Measurements from ENCODE around the gene GPSM3. TPM values are rescaled to one million over a fixed set of nuclear protein-coding genes. Genes with fewer than 3 reads are reported as not detected.

GPSM3 gene
- total and polyA plus RNA-seq, 8 donors: 3.1 to 41.0 (median 23.9) TPM; not detected in 3

DNA sequence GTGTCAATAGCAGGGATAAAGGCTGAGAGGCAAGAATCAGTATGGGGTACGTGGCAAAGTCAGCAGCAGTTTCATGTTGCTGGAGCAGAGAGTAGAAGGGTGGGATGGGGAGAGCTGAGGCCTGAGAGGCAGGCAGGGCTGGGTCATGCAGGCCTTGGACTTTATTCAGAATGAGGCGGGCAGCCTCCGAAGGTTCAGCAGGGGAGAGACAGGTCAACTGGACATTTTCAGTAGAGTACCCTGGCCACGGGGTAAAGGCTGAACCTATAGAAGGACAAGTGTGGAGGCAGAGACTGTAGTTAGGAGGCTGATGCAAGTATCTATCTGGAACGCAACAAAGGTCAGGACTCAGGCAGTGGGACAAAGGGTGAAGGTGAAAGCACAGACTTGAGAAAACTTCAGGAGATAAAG is 17.8 kb upstream of the GPSM3 start:
- H3K36me3 ChIP-seq: no peaks in the 10 kb centered on the region
- TF ChIP-seq EP300 (IDR thresholded peaks at IDR 0.05) (no peak), POLR2A (IDR thresholded peaks at IDR 0.05) (no peak), POLR2AphosphoS5 (IDR thresholded peaks at IDR 0.05) (no peak)
- TF ChIP-seq, protein P1, sequence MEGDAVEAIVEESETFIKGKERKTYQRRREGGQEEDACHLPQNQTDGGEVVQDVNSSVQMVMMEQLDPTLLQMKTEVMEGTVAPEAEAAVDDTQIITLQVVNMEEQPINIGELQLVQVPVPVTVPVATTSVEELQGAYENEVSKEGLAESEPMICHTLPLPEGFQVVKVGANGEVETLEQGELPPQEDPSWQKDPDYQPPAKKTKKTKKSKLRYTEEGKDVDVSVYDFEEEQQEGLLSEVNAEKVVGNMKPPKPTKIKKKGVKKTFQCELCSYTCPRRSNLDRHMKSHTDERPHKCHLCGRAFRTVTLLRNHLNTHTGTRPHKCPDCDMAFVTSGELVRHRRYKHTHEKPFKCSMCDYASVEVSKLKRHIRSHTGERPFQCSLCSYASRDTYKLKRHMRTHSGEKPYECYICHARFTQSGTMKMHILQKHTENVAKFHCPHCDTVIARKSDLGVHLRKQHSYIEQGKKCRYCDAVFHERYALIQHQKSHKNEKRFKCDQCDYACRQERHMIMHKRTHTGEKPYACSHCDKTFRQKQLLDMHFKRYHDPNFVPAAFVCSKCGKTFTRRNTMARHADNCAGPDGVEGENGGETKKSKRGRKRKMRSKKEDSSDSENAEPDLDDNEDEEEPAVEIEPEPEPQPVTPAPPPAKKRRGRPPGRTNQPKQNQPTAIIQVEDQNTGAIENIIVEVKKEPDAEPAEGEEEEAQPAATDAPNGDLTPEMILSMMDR (IDR thresholded peaks at IDR 0.05): no peak
- H3K4me3 ChIP-seq: no peak overlapping the region
- no peak for DNase-seq
- H3K27me3 ChIP-seq: no peaks in the 10 kb centered on the region
- intact Hi-C loops (cut with DNase I; ENCODE audit: low total_unique reads): no loop called here
- no peaks in the 10 kb centered on the region for H3K4me1 ChIP-seq
- 72 to 87% (median 79%) methylated on average over 5 of the region's 5 CpGs for WGBS, 5 donors
- H3K9me3 ChIP-seq: no peaks in the 10 kb centered on the region
- H3K27ac ChIP-seq: no peak overlapping the region

DNA sequence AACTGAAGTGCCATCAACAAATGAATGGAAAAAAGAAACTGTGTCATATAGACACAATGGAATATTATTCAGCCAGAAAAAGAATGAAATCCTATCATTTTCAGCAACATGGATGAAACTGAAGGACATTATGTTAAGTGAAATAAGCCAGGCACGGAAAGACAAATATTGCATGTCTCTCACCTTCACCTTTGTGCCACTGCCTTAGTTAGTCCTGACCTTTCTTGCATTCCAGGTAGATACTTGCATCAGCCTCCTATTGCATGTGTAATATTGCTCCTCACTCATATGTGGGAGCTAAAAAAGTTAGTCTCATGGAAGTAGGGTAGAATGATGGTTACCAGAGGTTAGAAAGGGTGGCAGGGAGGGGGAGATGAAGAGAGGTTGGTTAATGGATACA is 16.6 kb upstream of the GPSM3 start:
- Histone ChIP-seq H3K4me1 (no peaks in the 10 kb centered on the region), H3K9me3 (no peaks in the 10 kb centered on the region), H3K36me3 (no peaks in the 10 kb centered on the region), H3K27ac (no peak overlapping the region), H3K4me3 (no peak overlapping the region), H3K27me3 (peaks cover 0 to 4% (median 0%) of the 10 kb centered on the region in 3 donors)
- intact Hi-C loops (cut with DNase I; ENCODE audit: low total_unique reads): no loop called here
- 57 to 82% (median 76%) methylated on average over 1 of the region's 1 CpG for WGBS, 5 donors
- no peak for DNase-seq
- TF ChIP-seq, protein P1 (IDR thresholded peaks at IDR 0.05): no peak
- TF ChIP-seq POLR2AphosphoS5 (IDR thresholded peaks at IDR 0.05) (no peak), POLR2A (IDR thresholded peaks at IDR 0.05) (no peak), EP300 (IDR thresholded peaks at IDR 0.05) (no peak)

DNA sequence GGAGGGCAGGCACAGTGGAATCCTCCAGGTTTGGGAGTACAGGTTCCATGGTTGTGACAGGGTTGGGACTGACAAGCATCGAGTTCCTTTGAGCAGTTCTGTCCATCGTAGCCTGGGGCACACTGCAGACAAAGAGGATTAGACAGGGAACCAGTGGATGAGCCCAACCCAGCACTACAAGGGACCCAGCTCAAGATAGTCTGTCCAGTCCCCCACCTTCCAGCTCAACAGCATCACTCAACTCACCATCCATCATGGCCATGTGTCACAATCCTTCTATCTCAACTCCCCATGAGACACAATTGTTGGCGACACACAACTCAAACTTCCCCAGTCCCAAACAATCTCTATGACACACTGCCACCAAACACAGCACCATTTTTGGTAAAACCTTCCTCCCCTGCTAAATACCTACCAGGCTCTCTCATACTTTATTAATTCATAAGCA is 11.8 kb upstream of the GPSM3 start:
- no peaks in the 10 kb centered on the region for H3K36me3 ChIP-seq
- H3K27ac ChIP-seq: no peak overlapping the region
- intact Hi-C loops (cut with DNase I; ENCODE audit: low total_unique reads): no loop called here
- TF ChIP-seq POLR2AphosphoS5 (IDR thresholded peaks at IDR 0.05) (no peak), EP300 (IDR thresholded peaks at IDR 0.05) (no peak)
- no peak overlapping the region for H3K4me3 ChIP-seq
- no peaks in the 10 kb centered on the region for H3K9me3 ChIP-seq
- no peak for DNase-seq
- H3K27me3 ChIP-seq: peaks cover 0 to 29% (median 0%) of the 10 kb centered on the region in 3 donors
- H3K4me1 ChIP-seq: no peaks in the 10 kb centered on the region
- 78 to 97% (median 88%) methylated on average over 3 of the region's 3 CpGs for WGBS, 5 donors

DNA sequence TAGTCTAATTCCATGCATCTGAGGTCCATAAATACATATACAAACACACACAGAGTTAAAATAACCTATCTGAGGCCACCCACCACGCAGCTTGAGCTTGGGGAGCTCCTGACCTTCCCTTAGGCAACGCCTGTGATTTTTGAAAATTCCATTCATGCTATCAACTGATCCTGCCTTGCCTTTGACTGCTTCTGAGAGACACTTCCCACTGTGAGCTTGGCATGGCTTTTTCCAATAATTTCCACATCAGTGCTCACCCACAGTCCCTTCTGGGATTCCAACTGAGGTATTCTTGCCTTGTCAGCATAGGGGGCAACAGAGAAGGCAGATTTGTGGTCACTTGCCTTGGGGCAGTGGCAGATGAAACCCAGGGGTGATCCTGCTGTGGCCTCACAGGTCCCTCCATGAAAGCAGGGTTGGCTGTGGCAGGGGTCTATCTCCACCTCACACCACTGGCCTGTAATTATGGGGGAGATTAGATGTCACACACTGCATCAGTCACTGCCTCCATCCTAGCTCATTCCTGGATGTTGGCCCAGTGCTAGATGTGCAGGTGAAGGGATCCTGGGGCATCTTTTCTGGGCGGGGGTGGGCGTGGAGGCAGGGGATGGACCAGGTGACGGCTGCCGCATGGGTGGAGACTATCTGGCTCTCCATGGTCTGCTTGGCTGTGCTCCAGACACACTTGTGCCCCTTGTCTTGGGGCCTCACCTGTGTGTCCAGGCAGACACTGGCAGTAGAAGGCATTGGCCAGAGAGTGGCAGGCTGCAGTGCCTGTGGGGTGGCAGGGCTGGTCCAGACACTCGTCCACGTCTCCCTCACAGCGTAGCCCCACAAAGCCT is 11.2 kb upstream of the GPSM3 start:
- WGBS, 5 donors: 74 to 83% (median 78%) methylated on average over 8 to 9 of the region's 9 CpGs
- no peaks in the 10 kb centered on the region for H3K36me3 ChIP-seq

DNA sequence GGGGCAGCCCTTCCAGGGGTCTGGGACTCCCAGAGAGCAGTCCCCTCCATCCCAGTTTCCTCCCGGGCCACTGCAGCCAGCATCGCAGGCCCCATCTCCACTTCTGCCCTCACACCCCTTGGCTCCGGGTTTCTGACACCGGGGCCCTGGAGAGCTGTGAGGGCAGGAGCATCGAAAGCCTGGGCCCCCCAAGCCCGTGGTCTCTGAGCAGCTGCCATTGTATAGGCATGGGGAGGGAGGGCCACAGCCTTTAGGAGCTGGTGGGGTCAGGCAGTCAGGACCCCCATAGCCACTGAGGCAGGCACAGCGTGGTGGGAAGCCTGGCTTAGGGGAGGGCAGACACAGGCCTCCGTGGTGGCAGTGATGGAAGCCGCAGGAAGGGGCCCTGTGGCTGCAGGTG is 9.7 kb upstream of the GPSM3 start:
- H3K27ac ChIP-seq: no peak overlapping the region
- H3K9me3 ChIP-seq: no peaks in the 10 kb centered on the region
- TF ChIP-seq, protein P1 (IDR thresholded peaks at IDR 0.05): no peak
- TF ChIP-seq POLR2AphosphoS5 (IDR thresholded peaks at IDR 0.05) (no peak), EP300 (IDR thresholded peaks at IDR 0.05) (no peak), POLR2A (IDR thresholded peaks at IDR 0.05) (no peak)
- DNase-seq: no peak
- peaks cover 3 to 8% (median 4%) of the 10 kb centered on the region in 4 donors for H3K4me1 ChIP-seq
- H3K36me3 ChIP-seq: no peaks in the 10 kb centered on the region
- WGBS, 5 donors: 82 to 89% (median 87%) methylated on average over 4 to 9 of the region's 9 CpGs
- H3K4me3 ChIP-seq: no peak overlapping the region
- intact Hi-C loops (cut with DNase I; ENCODE audit: low total_unique reads): no loop called here
- peaks cover 0 to 29% (median 0%) of the 10 kb centered on the region in 3 donors for H3K27me3 ChIP-seq

More for the DNA sequence above, 11.2 kb upstream of the GPSM3 start:
- H3K9me3 ChIP-seq: no peaks in the 10 kb centered on the region
- TF ChIP-seq EP300 (IDR thresholded peaks at IDR 0.05): no peak
- H3K4me1 ChIP-seq: no peaks in the 10 kb centered on the region
- no peak for DNase-seq
- H3K27me3 ChIP-seq: peaks cover 0 to 29% (median 0%) of the 10 kb centered on the region in 3 donors
- H3K4me3 ChIP-seq: no peak overlapping the region
- H3K27ac ChIP-seq: no peak overlapping the region
- intact Hi-C loops (cut with DNase I; ENCODE audit: low total_unique reads): no loop called here
